HG02973 (cell line): ENCODE measurements around the gene ACSL1.

Experiments used
- ATAC-seq: cut with Tn5 transposase; IDR thresholded peaks from one replicate; pipeline ENCODE4 v1.9.1; 2021; ENCODE audit warnings: moderate library complexity; ENCODE audit not compliant: unreplicated experiment

The ACSL1 gene, protein sequence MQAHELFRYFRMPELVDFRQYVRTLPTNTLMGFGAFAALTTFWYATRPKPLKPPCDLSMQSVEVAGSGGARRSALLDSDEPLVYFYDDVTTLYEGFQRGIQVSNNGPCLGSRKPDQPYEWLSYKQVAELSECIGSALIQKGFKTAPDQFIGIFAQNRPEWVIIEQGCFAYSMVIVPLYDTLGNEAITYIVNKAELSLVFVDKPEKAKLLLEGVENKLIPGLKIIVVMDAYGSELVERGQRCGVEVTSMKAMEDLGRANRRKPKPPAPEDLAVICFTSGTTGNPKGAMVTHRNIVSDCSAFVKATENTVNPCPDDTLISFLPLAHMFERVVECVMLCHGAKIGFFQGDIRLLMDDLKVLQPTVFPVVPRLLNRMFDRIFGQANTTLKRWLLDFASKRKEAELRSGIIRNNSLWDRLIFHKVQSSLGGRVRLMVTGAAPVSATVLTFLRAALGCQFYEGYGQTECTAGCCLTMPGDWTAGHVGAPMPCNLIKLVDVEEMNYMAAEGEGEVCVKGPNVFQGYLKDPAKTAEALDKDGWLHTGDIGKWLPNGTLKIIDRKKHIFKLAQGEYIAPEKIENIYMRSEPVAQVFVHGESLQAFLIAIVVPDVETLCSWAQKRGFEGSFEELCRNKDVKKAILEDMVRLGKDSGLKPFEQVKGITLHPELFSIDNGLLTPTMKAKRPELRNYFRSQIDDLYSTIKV

GRCh38 chr4:184825896-184826690 is at the start of gene ACSL1:
Gene ACSL1 (minus strand): TSS chr4:184825968. CDS start chr4:184803514, 22,454 bp downstream.
- peak; percentile 64 for ATAC-seq

- ATAC-seq, result no peak
Observed at GRCh38 chr4:184873054-184873453, 47.3 kb upstream of the ACSL1 start.

GRCh38 chr4:184870718-184871117 is 45.0 kb upstream of the ACSL1 start:
- ATAC-seq, result no peak

DNA sequence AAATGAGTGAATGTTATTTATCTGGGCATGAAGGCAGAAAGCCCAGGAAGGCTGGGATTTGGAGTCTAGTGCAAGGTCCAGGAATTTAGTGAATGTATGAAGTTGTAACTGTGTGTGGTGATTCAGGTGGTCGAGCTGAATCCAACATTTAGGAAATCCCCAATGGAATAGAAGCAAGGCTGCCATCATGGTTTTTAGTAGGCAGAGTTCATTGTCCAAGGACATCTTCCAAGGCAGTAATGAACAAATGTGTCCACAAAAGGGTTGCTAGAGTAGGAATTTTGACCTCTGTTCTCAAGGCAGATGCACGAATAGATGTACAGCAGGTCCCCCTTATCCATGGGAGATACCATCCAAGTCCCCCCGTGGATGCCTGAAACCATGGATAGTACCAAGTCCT is 42.9 kb upstream of the ACSL1 start:
- no peak for ATAC-seq

GRCh38 chr4:184863916-184864315 is 38.1 kb upstream of the ACSL1 start:
- no peak for ATAC-seq

DNA sequence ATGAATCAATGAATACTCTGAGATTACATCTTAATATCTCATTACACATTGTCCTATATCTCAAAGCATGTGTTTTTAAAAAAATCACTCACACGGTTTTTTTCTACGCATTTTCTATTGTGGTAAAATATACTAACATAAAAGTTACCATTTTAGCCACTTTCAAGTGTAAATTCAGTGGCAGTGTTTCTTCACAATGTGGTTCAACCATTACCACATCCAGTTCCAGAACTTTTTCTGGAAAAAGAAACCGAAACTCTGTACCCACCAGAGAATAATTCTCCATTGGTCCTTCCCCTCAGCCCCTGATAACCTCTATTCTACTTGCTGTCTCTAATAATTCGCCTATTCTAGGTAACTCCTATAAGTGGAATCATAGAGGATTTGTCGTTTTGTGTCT is 35.3 kb upstream of the ACSL1 start:
- no peak for ATAC-seq

GRCh38 chr4:184860018-184860779 is 34.4 kb upstream of the ACSL1 start:
- peak; percentile 48 for ATAC-seq

DNA sequence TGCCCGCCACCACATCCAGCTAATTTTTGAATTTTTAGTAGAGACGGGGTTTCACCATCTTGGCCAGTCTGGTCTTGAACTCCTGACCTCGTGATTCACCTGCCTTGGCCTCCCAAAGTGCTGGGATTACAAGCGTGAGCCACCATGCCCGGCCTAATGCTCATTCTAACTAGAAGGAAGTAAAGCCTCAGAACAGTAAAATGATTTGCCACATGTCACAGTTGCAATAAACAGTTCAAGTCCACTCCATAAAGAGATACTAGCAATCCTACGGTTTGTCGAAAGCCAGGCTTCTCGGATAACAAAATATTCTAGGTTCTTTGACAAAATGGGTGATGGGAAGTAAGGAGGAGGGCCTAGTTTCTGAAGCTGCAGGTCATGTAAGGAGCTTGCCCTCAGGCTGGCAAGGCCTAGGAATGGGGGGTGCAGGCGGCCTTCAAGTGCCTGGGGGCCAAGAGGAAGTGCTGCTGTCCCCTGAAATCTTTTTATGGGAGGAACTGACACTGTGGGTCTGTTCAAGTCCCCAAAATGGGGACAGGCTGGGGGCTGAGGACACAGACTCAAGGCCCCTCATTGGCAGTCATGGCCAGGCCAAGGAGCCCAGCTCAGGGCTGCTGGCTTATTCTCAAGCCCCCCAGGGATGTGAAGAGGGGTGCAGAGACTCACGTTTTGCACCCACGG is 31.8 kb upstream of the ACSL1 start:
- no peak for ATAC-seq

DNA sequence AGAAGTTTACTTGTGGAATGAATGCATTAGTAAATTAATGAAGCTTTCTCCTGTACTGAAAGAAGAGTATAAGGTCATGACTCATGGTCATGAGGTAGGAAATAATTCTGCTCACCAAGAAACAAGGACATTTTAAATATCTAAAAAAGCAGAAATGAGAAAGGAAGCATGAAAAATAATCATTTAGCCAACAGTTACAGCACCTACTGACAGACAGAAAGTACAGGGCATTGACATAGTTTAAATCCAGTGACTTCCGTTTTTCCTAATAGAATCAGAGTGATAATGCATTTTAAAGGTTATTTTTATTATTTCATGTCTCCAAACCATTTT is 30.5 kb upstream of the ACSL1 start:
- no peak for ATAC-seq

GRCh38 chr4:184854673-184855072 is 28.9 kb upstream of the ACSL1 start:
- ATAC-seq, result peak; percentile 34

DNA sequence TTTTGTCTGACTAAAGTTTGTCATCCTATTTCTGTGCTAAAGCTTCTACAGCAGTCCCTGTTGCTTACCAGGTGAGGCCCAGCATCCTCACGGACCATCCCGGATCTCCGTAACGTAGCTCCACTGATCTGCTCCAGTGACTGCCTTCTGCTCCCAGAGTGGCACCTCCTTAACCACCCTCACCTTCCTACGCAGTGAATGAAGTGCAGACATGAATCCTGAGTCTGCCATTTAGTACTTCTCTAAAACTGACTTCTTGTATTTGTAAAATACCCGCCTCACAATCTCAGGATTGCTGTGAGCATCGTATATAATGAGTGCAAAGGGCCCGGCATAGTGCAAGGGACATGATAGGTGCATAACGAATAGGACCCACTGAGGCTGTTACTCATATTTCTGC is 27.7 kb upstream of the ACSL1 start:
- no peak for ATAC-seq

- no peak for ATAC-seq
Observed at GRCh38 chr4:184851886-184852285, 26.1 kb upstream of the ACSL1 start.

DNA sequence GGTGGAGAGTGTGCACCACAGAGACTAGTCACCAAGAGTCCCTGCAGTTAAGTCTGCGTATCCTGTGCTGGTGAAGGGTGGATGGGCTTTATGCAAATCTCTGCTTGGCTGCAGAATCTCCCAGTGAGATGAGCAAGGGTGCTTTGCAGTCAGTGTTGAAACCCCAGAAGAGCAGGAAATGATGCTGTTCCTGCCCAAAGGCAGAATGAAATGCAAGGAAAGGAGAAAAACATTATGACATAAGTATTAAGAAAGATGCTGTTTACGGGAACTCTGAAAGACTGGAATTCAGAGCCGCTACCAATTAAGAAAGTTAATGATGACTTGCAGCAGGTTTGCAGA is 25.4 kb upstream of the ACSL1 start:
- peak; percentile 47 for ATAC-seq

GRCh38 chr4:184850431-184851199 is 24.8 kb upstream of the ACSL1 start:
- ATAC-seq, result peak; percentile 53

DNA sequence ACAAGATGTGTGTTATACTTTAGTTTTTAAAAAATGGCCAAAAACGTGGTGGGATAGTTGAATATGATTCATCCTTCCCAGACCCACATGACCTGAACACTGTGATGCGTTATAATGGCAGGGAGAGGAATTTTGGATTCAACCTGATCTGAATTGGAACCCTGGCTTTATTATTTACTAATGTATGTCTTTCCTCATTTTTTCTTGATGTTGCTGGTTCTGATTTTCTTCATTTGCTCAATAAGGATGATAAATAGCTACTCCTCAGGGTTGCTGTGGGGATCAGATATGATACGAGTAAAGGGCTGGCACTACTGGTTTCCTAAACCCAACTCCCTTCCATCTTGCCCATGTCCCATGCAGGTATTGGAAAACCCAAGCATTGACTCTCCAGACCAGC is 24.2 kb upstream of the ACSL1 start:
- ATAC-seq, result no peak

DNA sequence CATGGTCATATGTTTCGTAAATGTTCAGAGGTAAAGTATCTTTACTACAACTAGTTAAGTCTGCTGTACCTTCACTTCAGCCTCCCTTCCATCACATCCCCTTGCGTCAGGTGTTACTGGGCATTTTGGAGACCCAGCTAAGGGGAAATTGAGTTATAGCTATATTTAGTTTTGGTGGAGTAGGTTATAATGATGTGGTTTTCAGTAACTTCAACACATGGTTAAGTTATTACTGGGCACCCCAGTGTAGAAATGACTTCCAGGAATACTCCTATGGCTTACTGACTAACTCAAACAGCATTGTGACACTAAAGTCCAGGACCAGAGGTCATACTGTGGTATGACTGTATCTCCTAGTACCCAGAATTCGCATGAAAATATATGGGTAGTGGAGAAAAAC is 23.4 kb upstream of the ACSL1 start:
- ATAC-seq, result peak; percentile 42

GRCh38 chr4:184848510-184848909 is 22.7 kb upstream of the ACSL1 start:
- no peak for ATAC-seq

DNA sequence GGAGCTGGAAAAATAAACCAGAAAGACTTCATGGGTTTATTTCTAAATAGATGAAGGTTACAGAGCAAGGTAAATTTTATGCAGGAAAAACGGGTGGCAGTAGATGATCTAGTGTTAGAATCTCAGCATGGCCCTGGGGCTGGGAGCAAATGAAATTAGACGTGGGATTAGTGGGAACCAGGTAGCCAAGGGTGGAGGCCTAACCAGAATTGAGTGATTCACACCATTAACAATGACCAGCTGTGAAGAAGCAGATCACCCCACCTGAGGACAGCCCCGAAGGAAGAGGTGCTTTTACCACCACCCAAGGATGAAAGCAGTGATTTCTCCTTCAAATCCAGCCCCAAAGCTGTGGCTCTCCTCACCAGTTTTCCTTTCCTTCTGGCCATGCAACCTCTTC is 20.8 kb upstream of the ACSL1 start:
- ATAC-seq, result no peak

- ATAC-seq, result no peak
Observed at GRCh38 chr4:184845367-184846021, 19.7 kb upstream of the ACSL1 start.
